Sigmoid colon (tissue), 4 donors: Measurements from ENCODE around the gene GRID2.

Source experiments
- POLR2A ChIP-seq, 2 donors: fragments of 450-650 bp; IDR thresholded peaks; one replicate each; pipeline ENCODE4 v1.6.1; 2016; ENCODE audit warnings: antibody characterized with exemption in 2 of 2, mild to moderate bottlenecking in 2 of 2, moderate library complexity in 2 of 2
- POLR2AphosphoS5 ChIP-seq, 4 donors: sonication (generic); formaldehyde crosslinking; IDR thresholded peaks; one replicate each; pipeline ENCODE4 v1.6.1; 2017; ENCODE audit warnings: antibody characterized with exemption in 4 of 4
- TF ChIP-seq, protein P1 (sequence below), 4 experiments: fragments of 450-650 bp in 3 of 4; fragments of 200-600 bp in 1 of 4; IDR thresholded peaks; one replicate each; pipeline ENCODE4 v1.5.1; 2016 to 2019; ENCODE audit warnings: antibody characterized with exemption in 4 of 4, mild to moderate bottlenecking in 3 of 4, moderate library complexity in 2 of 4

DNA sequence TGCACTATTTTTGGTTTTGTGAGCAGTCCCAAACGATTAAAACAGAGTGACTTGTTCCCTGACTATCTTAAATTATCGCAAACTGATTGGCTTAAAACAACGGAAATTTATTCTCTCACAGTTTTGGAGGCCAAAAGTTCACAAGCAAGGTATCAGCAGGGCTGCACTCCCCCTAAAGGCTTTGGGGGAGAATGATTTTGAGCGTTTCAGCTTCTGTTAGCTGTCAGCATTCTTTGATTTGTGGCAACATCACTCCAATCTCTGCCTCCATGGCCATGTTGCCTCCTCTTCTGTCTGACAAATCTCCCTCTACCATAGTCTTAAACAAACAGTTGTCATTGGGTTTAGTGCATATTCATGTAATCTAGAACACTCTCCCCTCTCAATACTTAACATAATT, 1065.2 kb downstream of the GRID2 start:
- TF ChIP-seq POLR2AphosphoS5 (IDR thresholded peaks at IDR 0.05), result no peak
- TF ChIP-seq, protein P1, sequence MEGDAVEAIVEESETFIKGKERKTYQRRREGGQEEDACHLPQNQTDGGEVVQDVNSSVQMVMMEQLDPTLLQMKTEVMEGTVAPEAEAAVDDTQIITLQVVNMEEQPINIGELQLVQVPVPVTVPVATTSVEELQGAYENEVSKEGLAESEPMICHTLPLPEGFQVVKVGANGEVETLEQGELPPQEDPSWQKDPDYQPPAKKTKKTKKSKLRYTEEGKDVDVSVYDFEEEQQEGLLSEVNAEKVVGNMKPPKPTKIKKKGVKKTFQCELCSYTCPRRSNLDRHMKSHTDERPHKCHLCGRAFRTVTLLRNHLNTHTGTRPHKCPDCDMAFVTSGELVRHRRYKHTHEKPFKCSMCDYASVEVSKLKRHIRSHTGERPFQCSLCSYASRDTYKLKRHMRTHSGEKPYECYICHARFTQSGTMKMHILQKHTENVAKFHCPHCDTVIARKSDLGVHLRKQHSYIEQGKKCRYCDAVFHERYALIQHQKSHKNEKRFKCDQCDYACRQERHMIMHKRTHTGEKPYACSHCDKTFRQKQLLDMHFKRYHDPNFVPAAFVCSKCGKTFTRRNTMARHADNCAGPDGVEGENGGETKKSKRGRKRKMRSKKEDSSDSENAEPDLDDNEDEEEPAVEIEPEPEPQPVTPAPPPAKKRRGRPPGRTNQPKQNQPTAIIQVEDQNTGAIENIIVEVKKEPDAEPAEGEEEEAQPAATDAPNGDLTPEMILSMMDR (IDR thresholded peaks at IDR 0.05), result no peak
- no peak for TF ChIP-seq POLR2A (IDR thresholded peaks at IDR 0.05)
